H1 (cell line): ENCODE data around the gene EGFR. TPM values are rescaled to one million over a fixed set of nuclear protein-coding genes. Genes with fewer than 3 reads are reported as not detected.

Experiments used
- CTCF ChIA-PET: fragments of 300-600 bp; sonication (Branson Sonifier 250); formaldehyde crosslinking; loops from one replicate; lab custom pipeline; 2021; ENCODE audit not compliant: partially characterized antibody; lab: Charles Lee
- POLR2A ChIA-PET: fragments of 300-600 bp; sonication (Branson Sonifier 250); formaldehyde crosslinking; loops from one replicate; lab custom pipeline; 2021; ENCODE audit warnings: inconsistent platforms; ENCODE audit not compliant: partially characterized antibody; lab: Charles Lee
- DNase-seq, 2 experiments: peaks; one replicate each; pipeline versions ENCODE4 v3.0.0 to v3.0.0-alpha.2; 2010 to 2022; ENCODE audit warnings: low spot score in 2 of 2, low read depth in 1 of 2, mixed read lengths in 1 of 2
- FAIRE-seq: peaks from 2 replicates; lab custom pipeline; 2011; peaks lifted over from hg19 to GRCh38; lab: Jason Lieb, UNC
- H2AFZ ChIP-seq: 2 replicates; pipeline ENCODE4 v1.8.1; 2012; ENCODE audit warnings: low read length, inconsistent platforms
- H2AK5ac ChIP-seq: 2 replicates; pipeline ENCODE4 v1.6.1; 2013; ENCODE audit warnings: low read depth, low read length
- H2BK120ac ChIP-seq: replicated peaks from 2 replicates; pipeline ENCODE3; 2013; ENCODE audit warnings: low read depth, low read length, inconsistent platforms
- H2BK12ac ChIP-seq: 2 replicates; pipeline ENCODE4 v1.6.1; 2013; ENCODE audit warnings: low read depth, low read length
- H2BK15ac ChIP-seq: 2 replicates; pipeline ENCODE4 v1.6.1; 2013; ENCODE audit warnings: low read length
- H2BK20ac ChIP-seq: 2 replicates; pipeline ENCODE4 v1.6.1; 2013; ENCODE audit warnings: low read length
- H2BK5ac ChIP-seq: 2 replicates; pipeline ENCODE4 v1.6.1; 2013; ENCODE audit warnings: low read depth, low read length
- H3K14ac ChIP-seq: 2 replicates; pipeline ENCODE4 v1.6.1; 2013; ENCODE audit warnings: inconsistent platforms; ENCODE audit not compliant: insufficient read length
- H3K18ac ChIP-seq: 2 replicates; pipeline ENCODE4 v1.6.1; 2013; ENCODE audit warnings: low read length; ENCODE audit errors: extremely low read depth
- H3K23ac ChIP-seq: 2 replicates; pipeline ENCODE4 v1.6.1; 2013; ENCODE audit warnings: inconsistent platforms; ENCODE audit not compliant: insufficient read length
- H3K23me2 ChIP-seq: 2 replicates; pipeline ENCODE4 v1.6.1; 2013; ENCODE audit warnings: low read depth, low read length
- H3K27ac ChIP-seq: 2 replicates; pipeline ENCODE4 v1.6.1; 2011; ENCODE audit warnings: low read depth, low read length, inconsistent platforms
- H3K27me3 ChIP-seq, 4 experiments: replicated peaks in 1 of 4; 1 replicate in 1 of 4; 2 replicates in 3 of 4; pipeline versions ENCODE4 v1.6.1 to v1.8.1; 2011 to 2013; ENCODE audit warnings: low read length in 3 of 4, mild to moderate bottlenecking in 3 of 4, inconsistent platforms in 2 of 4, mixed read lengths in 2 of 4, moderate library complexity in 1 of 4; ENCODE audit not compliant: control insufficient read depth in 3 of 4, insufficient read depth in 3 of 4; ENCODE audit errors: extremely low read depth in 1 of 4
- H3K36me3 ChIP-seq, 4 experiments: 2 replicates each; pipeline versions ENCODE4 v1.6.1 to v1.8.1; 2011 to 2013; ENCODE audit warnings: mild to moderate bottlenecking in 4 of 4, low read length in 3 of 4, moderate library complexity in 2 of 4, control low read depth in 1 of 4, inconsistent platforms in 1 of 4; ENCODE audit not compliant: insufficient read depth in 4 of 4, control insufficient read depth in 2 of 4
- H3K4ac ChIP-seq: replicated peaks from 2 replicates; pipeline ENCODE3; 2013; ENCODE audit warnings: low read length, low read depth, mixed read lengths, inconsistent platforms; ENCODE audit not compliant: insufficient read length
- H3K4me1 ChIP-seq, 4 experiments: replicated peaks in 1 of 4; 1 replicate in 1 of 4; 2 replicates in 3 of 4; pipeline versions ENCODE4 v1.6.1 to v1.8.1; 2011 to 2013; ENCODE audit warnings: low read length in 3 of 4, inconsistent platforms in 2 of 4, mixed read lengths in 1 of 4; ENCODE audit not compliant: insufficient read depth in 4 of 4, control insufficient read depth in 3 of 4
- H3K4me2 ChIP-seq, 2 experiments: 2 replicates each; pipeline versions ENCODE4 v1.6.1 to v1.8.1; 2011 to 2013; ENCODE audit warnings: low read depth in 2 of 2, low read length in 2 of 2, control low read depth in 1 of 2, inconsistent platforms in 1 of 2, mild to moderate bottlenecking in 1 of 2; ENCODE audit not compliant: insufficient read depth in 1 of 2
- H3K4me3 ChIP-seq, 4 experiments: fragments of 200-600, 300-600 bp in 1 of 4; sonication (generic), shearing (Covaris generic), sonication (Bioruptor Twin) in 1 of 4; 2 replicates each; pipeline versions ENCODE4 v1.5.1 to v1.8.1; 2011 to 2016; ENCODE audit warnings: low read length in 4 of 4, low read depth in 3 of 4, control low read depth in 2 of 4, inconsistent platforms in 2 of 4, mild to moderate bottlenecking in 2 of 4, mixed read lengths in 1 of 4, moderate library complexity in 1 of 4; ENCODE audit not compliant: insufficient read depth in 2 of 4; ENCODE audit errors: extremely low read depth in 1 of 4
- H3K56ac ChIP-seq: replicated peaks from 2 replicates; pipeline ENCODE3; 2013; ENCODE audit warnings: low read depth, mild to moderate bottlenecking, mixed read lengths, low read length, inconsistent platforms; ENCODE audit not compliant: insufficient read length
- H3K79me1 ChIP-seq: 2 replicates; pipeline ENCODE4 v1.6.1; 2013; ENCODE audit warnings: low read depth, low read length, control low read depth
- H3K79me2 ChIP-seq, 2 experiments: 2 replicates each; pipeline versions ENCODE4 v1.6.1 to v1.8.1; 2012 to 2013; ENCODE audit warnings: low read length in 2 of 2, mild to moderate bottlenecking in 2 of 2, inconsistent platforms in 1 of 2; ENCODE audit not compliant: insufficient read depth in 2 of 2, control insufficient read depth in 1 of 2
- H3K9ac ChIP-seq, 4 experiments: replicated peaks in 1 of 4; 1 replicate in 1 of 4; 2 replicates in 3 of 4; pipeline versions ENCODE4 v1.6.1 to v1.8.1; 2011 to 2013; ENCODE audit warnings: low read depth in 3 of 4, low read length in 3 of 4, control low read depth in 2 of 4, mild to moderate bottlenecking in 2 of 4, moderate library complexity in 2 of 4, inconsistent platforms in 1 of 4; ENCODE audit errors: extremely low read depth in 1 of 4
- H3K9me3 ChIP-seq, 2 experiments: 2 replicates each; pipeline versions ENCODE4 v1.6.1 to v1.8.1; 2012 to 2013; ENCODE audit warnings: mild to moderate bottlenecking in 2 of 2, moderate library complexity in 2 of 2, control low read depth in 1 of 2, inconsistent platforms in 1 of 2, low read depth in 1 of 2, low read length in 1 of 2, mixed read lengths in 1 of 2; ENCODE audit not compliant: insufficient read depth in 2 of 2
- H4K20me1 ChIP-seq, 2 experiments: replicated peaks in 1 of 2; 2 replicates each; pipeline versions ENCODE3 to v1.8.1; 2011 to 2013; ENCODE audit warnings: inconsistent platforms in 2 of 2, low read length in 2 of 2, mild to moderate bottlenecking in 1 of 2; ENCODE audit not compliant: insufficient read depth in 2 of 2, control insufficient read depth in 1 of 2
- H4K5ac ChIP-seq: 2 replicates; pipeline ENCODE4 v1.6.1; 2013; ENCODE audit warnings: low read length, low read depth, mixed read lengths, inconsistent platforms; ENCODE audit not compliant: insufficient read length
- H4K8ac ChIP-seq: 2 replicates; pipeline ENCODE4 v1.8.0; 2013; ENCODE audit warnings: mild to moderate bottlenecking, moderate library complexity, low read length, inconsistent platforms; ENCODE audit not compliant: insufficient read depth; ENCODE audit errors: extremely low read depth
- H4K91ac ChIP-seq: replicated peaks from 2 replicates; pipeline ENCODE3; 2013; ENCODE audit warnings: low read length, mixed read lengths, inconsistent platforms; ENCODE audit not compliant: insufficient read length
- ASH2L ChIP-seq: fragments of 200-600, 300-600 bp; sonication (generic); IDR thresholded peaks from one replicate; pipeline ENCODE4 v1.7.1; 2017; ENCODE audit warnings: low read length
- GTF2F1 ChIP-seq: IDR thresholded peaks from 2 replicates; pipeline ENCODE4 v1.6.1; 2012; ENCODE audit warnings: low read depth, low read length, improper control_type of control experiment, borderline replicate concordance
- HDAC2 ChIP-seq, 2 experiments: fragments of 300-600 bp in 1 of 2; sonication (generic) in 1 of 2; IDR thresholded peaks; 2 replicates each; pipeline ENCODE4 v1.6.1; 2011 to 2012; ENCODE audit warnings: low read depth in 2 of 2, low read length in 2 of 2, mild to moderate bottlenecking in 2 of 2, moderate library complexity in 2 of 2, borderline replicate concordance in 1 of 2, inconsistent platforms in 1 of 2
- MAFK ChIP-seq: IDR thresholded peaks from 2 replicates; pipeline ENCODE4 v1.6.1; 2012; ENCODE audit warnings: low read depth, mild to moderate bottlenecking, improper control_type of control experiment, low read length
- POLR2AphosphoS5 ChIP-seq: IDR thresholded peaks from 2 replicates; pipeline ENCODE4 v1.6.1; 2011; ENCODE audit warnings: low read depth, low read length
- TBP ChIP-seq: IDR thresholded peaks from 2 replicates; pipeline ENCODE4 v1.6.1; 2011; ENCODE audit warnings: low read depth, low read length, improper control_type of control experiment
- WGBS, 2 experiments: shearing (Covaris generic) in 1 of 2; methylation state at CpG; one replicate each; pipeline versions ENCODE4 v1.1.6 to v1.1.7; 2013 to 2015; ENCODE audit warnings: low lambda C conversion rate in 2 of 2, mixed read lengths in 2 of 2, inconsistent platforms in 1 of 2, low coverage in 1 of 2, missing lambda C conversion rate in 1 of 2; ENCODE audit not compliant: insufficient replicate concordance in 2 of 2, insufficient coverage in 1 of 2, insufficient read length in 1 of 2; ENCODE audit errors: extremely low coverage in 1 of 2, missing lambda C conversion rate in 1 of 2; 5-methylcytosine and 5-hydroxymethylcytosine counted together
- polyA plus RNA-seq, 7 experiments: library from polyadenylated mRNA; depleted of rRNA in 3 of 7; stranded (reverse) in 5 of 7; unstranded in 2 of 7; fragments of >200 nt in 5 of 7; fragments of 200-250 nt in 2 of 7; gene quantifications; 1 replicate in 5 of 7; 2 replicates in 1 of 7; 4 replicates in 1 of 7; pipeline versions ENCODE4 v1.2.1 to v1.2.3, GENCODE V29; 2011 to 2013; ENCODE audit warnings: missing spikeins in 2 of 7, mixed read lengths in 2 of 7
- total RNA-seq: library from RNA; stranded (reverse); fragmentation: NEBNext Ultra II Directional; extraction: Animal tissue kit (Norgen Biotek cat#: 25700); gene quantifications from 2 replicates; pipeline ENCODE4 v1.2.1, GENCODE V29; 2021

Gene EGFR
- total and polyA plus RNA-seq, 2 of the 8 experiments (the other 6 are each of a cell fraction or from before 2014, with no cell fraction given) = 1.9 to 5.8 TPM

GRCh38 chr7:55056577-55057480 lies 38.0 kb downstream of the EGFR start:
- H3K79me2 ChIP-seq = no peaks in the 10 kb centered on the region
- POLR2A ChIA-PET = no interaction called here

More at GRCh38 chr7:55056577-55057480, 38.0 kb downstream of the EGFR start:
- H3K4me1 ChIP-seq = peaks cover 0 to 2% (median 0%) of the 10 kb centered on the region in 4 experiments; a peak in 2 of 7 replicates
- H4K5ac ChIP-seq = no peak overlapping the region
- H3K9ac ChIP-seq = no peak overlapping the region
- no peak overlapping the region for H3K27ac ChIP-seq
- FAIRE-seq = no peak
- H2BK12ac ChIP-seq = no peak overlapping the region
- H3K79me1 ChIP-seq = no peaks in the 10 kb centered on the region
- H2BK20ac ChIP-seq = no peak overlapping the region
- no peak for DNase-seq
- H3K18ac ChIP-seq = no peak overlapping the region
- H2BK15ac ChIP-seq = no peak overlapping the region
- H2BK5ac ChIP-seq = no peak overlapping the region
- no peak overlapping the region for H2BK120ac ChIP-seq
- no peak overlapping the region for H2AK5ac ChIP-seq
- H3K4ac ChIP-seq = no peak overlapping the region
- no peaks in the 10 kb centered on the region for H3K36me3 ChIP-seq
- no peak overlapping the region for H3K56ac ChIP-seq
- H4K8ac ChIP-seq = no peak overlapping the region
- H3K4me2 ChIP-seq = no peak overlapping the region
- no peak overlapping the region for H2AFZ ChIP-seq
- H4K20me1 ChIP-seq = no peaks in the 10 kb centered on the region
- no peak overlapping the region for H3K4me3 ChIP-seq
- no peak overlapping the region for H4K91ac ChIP-seq
- CTCF ChIA-PET = interaction anchor here (0.6 to 1.1 kb wide), 3 partner anchors 135 to 285 kb away, joined by 3 to 4 read pairs (median 3); no protein-coding TSS in a partner anchor
- no peaks in the 10 kb centered on the region for H3K27me3 ChIP-seq
- H3K23ac ChIP-seq = no peak overlapping the region
- no peaks in the 10 kb centered on the region; the same call in 1 of the 2 replicates for H3K23me2 ChIP-seq
- no peaks in the 10 kb centered on the region for H3K9me3 ChIP-seq
- H3K14ac ChIP-seq = no peak overlapping the region
- WGBS, 2 experiments = 92% methylated on average over 15 of the region's 15 CpGs; no CpG with 5 or more reads in 1 of the 2 experiments
- TF ChIP-seq ASH2L (no peak), MAFK (no peak), TBP (no peak), POLR2AphosphoS5 (no peak), HDAC2 (IDR thresholded peaks at IDR 0.05; ENCODE audit: borderline replicate concordance in 1 of 2, low read depth in 2 of 2, low read length in 2 of 2) (no peak), GTF2F1 (no peak)
